NCI-H2107 (cell line): ENCODE measurements around the gene MRPS26.
"Not testable (repeated sequence)": the region's sequence is repeated elsewhere in the genome, so short reads cannot be mapped to it uniquely, and the experiment has no call there.

Experiments used
- DNase-seq: peaks from one replicate; lab custom pipeline; 2025; lab: John Stamatoyannopoulos, UW

MRPS26 gene

GRCh38 chr20:3042625-3043024 lies 3.2 kb upstream of the MRPS26 start:
- no peak for DNase-seq

- no peak for DNase-seq
Measured at GRCh38 chr20:3043322-3043721, 2.5 kb upstream of the MRPS26 start, which contains the start of gene GNRH2. Gene GNRH2 (plus strand): TSS chr20:3043622. CDS start chr20:3044415, 793 bp downstream.

GRCh38 chr20:3044336-3044965 lies 1.4 kb upstream of the MRPS26 start:
- no peak for DNase-seq

- DNase-seq: no peak
Measured at GRCh38 chr20:3045042-3045815, 623 bp upstream of the MRPS26 start.

- DNase-seq: peak; percentile 21
Measured at GRCh38 chr20:3046677-3047462, 1.0 kb downstream of the MRPS26 start.

- no peak for DNase-seq
Measured at GRCh38 chr20:3047486-3048419, 1.9 kb downstream of the MRPS26 start.

- no peak for DNase-seq
Measured at GRCh38 chr20:3051385-3052019, 5.7 kb downstream of the MRPS26 start.

- DNase-seq: no peak
Measured at GRCh38 chr20:3059489-3059888, 13.6 kb downstream of the MRPS26 start.

GRCh38 chr20:3064119-3064518 lies 18.3 kb downstream of the MRPS26 start:
- DNase-seq: not testable (repeated sequence)

- DNase-seq: no peak
Measured at GRCh38 chr20:3067139-3068014, 21.5 kb downstream of the MRPS26 start.

- no peak for DNase-seq
Measured at GRCh38 chr20:3068075-3068474, 22.2 kb downstream of the MRPS26 start.

- DNase-seq: peak; percentile 61
Measured at GRCh38 chr20:3068986-3069900, 23.4 kb downstream of the MRPS26 start.

- no peak for DNase-seq
Measured at GRCh38 chr20:3070725-3071124, 24.9 kb downstream of the MRPS26 start.

GRCh38 chr20:3071266-3071609 lies 25.4 kb downstream of the MRPS26 start:
- DNase-seq: no peak

- DNase-seq: no peak
Measured at GRCh38 chr20:3071610-3072529, 26.0 kb downstream of the MRPS26 start, which contains the start of gene OXT. Gene OXT (plus strand): TSS chr20:3071620. CDS start chr20:3071656, 36 bp downstream.

GRCh38 chr20:3072530-3073250 lies 26.8 kb downstream of the MRPS26 start:
- no peak for DNase-seq

- DNase-seq: not testable (repeated sequence)
Measured at GRCh38 chr20:3073251-3073643, 27.4 kb downstream of the MRPS26 start.
